Astrocyte (in vitro differentiated cells and primary cell): ENCODE data around the gene KCNQ4. TPM values are rescaled to one million over a fixed set of nuclear protein-coding genes. Genes with fewer than 3 reads are reported as not detected.

Experiments
- DNase-seq: peaks from one replicate; pipeline ENCODE4 v3.0.0-alpha.2; 2010; ENCODE audit warnings: low read depth
- FAIRE-seq: peaks from 2 replicates; lab custom pipeline; 2011; peaks lifted over from hg19 to GRCh38; lab: Jason Lieb, UNC
- H2AFZ ChIP-seq: 2 replicates; pipeline ENCODE4 v1.6.0; 2012; ENCODE audit warnings: low read depth, low read length, inconsistent platforms
- H3K27ac ChIP-seq: 2 replicates; pipeline ENCODE4 v1.5.1; 2011; ENCODE audit warnings: low read depth, low read length, inconsistent platforms
- H3K27me3 ChIP-seq: 2 replicates; pipeline ENCODE4 v1.6.0; 2011; ENCODE audit warnings: low read length, inconsistent platforms; ENCODE audit not compliant: insufficient read depth
- H3K36me3 ChIP-seq: 2 replicates; pipeline ENCODE4 v1.5.1; 2011; ENCODE audit warnings: low read length, inconsistent platforms; ENCODE audit not compliant: insufficient read depth
- H3K4me1 ChIP-seq: 2 replicates; pipeline ENCODE4 v1.5.1; 2011; ENCODE audit warnings: low read length, inconsistent platforms; ENCODE audit not compliant: insufficient read depth
- H3K4me2 ChIP-seq: 2 replicates; pipeline ENCODE4 v1.6.0; 2012; ENCODE audit warnings: low read length, inconsistent platforms
- H3K4me3 ChIP-seq: 2 replicates; pipeline ENCODE4 v1.5.1; 2011; ENCODE audit warnings: low read depth, mild to moderate bottlenecking, low read length, inconsistent platforms; ENCODE audit not compliant: insufficient read depth
- H3K79me2 ChIP-seq: 2 replicates; pipeline ENCODE4 v1.6.0; 2012; ENCODE audit warnings: mild to moderate bottlenecking, low read length, inconsistent platforms; ENCODE audit not compliant: insufficient read depth
- H3K9ac ChIP-seq: 2 replicates; pipeline ENCODE4 v1.6.0; 2012; ENCODE audit warnings: mild to moderate bottlenecking, low read length, inconsistent platforms
- H3K9me3 ChIP-seq: 2 replicates; pipeline ENCODE4 v1.5.1; 2012; ENCODE audit warnings: low read depth, mild to moderate bottlenecking, low read length, inconsistent platforms; ENCODE audit not compliant: insufficient read depth
- H4K20me1 ChIP-seq: 2 replicates; pipeline ENCODE4 v1.6.0; 2012; ENCODE audit warnings: low read length, inconsistent platforms; ENCODE audit not compliant: insufficient read depth
- H3K27ac Mint-ChIP-seq: one replicate; pipeline ENCODE4 v1.8.0; 2021; ENCODE audit warnings: mild to moderate bottlenecking, mixed read lengths; ENCODE audit not compliant: unreplicated experiment
- H3K27me3 Mint-ChIP-seq: one replicate; pipeline ENCODE4 v1.8.0; 2021; ENCODE audit warnings: low read depth, mixed read lengths; ENCODE audit not compliant: unreplicated experiment
- H3K36me3 Mint-ChIP-seq: one replicate; pipeline ENCODE4 v1.8.0; 2021; ENCODE audit warnings: low read depth, mixed read lengths; ENCODE audit not compliant: unreplicated experiment
- H3K4me1 Mint-ChIP-seq: one replicate; pipeline ENCODE4 v1.8.0; 2021; ENCODE audit warnings: low read depth, mixed read lengths; ENCODE audit not compliant: unreplicated experiment
- H3K4me3 Mint-ChIP-seq: one replicate; pipeline ENCODE4 v1.8.0; 2021; ENCODE audit warnings: mild to moderate bottlenecking, moderate library complexity, mixed read lengths; ENCODE audit not compliant: unreplicated experiment
- H3K9me3 Mint-ChIP-seq: one replicate; pipeline ENCODE4 v1.8.0; 2021; ENCODE audit warnings: mild to moderate bottlenecking, mixed read lengths; ENCODE audit not compliant: unreplicated experiment
- EZH2 ChIP-seq: IDR thresholded peaks from 2 replicates; pipeline ENCODE4 v1.6.1; 2012; ENCODE audit warnings: mild to moderate bottlenecking, low read length, inconsistent platforms; ENCODE audit not compliant: insufficient read depth
- total RNA-seq: library from RNA; stranded (reverse); gene quantifications from 2 replicates; pipeline ENCODE4 v1.2.1, GENCODE V29; 2021
- TF ChIP-seq, protein P1 (sequence below): IDR thresholded peaks from 2 replicates; pipeline ENCODE4 v1.5.1; 2011; ENCODE audit warnings: low read depth, mild to moderate bottlenecking, inconsistent platforms, low read length, moderate library complexity; ENCODE audit not compliant: insufficient read depth

Gene KCNQ4
- total RNA-seq, 1 donor from 2014 or later, result 0.89 TPM

DNA sequence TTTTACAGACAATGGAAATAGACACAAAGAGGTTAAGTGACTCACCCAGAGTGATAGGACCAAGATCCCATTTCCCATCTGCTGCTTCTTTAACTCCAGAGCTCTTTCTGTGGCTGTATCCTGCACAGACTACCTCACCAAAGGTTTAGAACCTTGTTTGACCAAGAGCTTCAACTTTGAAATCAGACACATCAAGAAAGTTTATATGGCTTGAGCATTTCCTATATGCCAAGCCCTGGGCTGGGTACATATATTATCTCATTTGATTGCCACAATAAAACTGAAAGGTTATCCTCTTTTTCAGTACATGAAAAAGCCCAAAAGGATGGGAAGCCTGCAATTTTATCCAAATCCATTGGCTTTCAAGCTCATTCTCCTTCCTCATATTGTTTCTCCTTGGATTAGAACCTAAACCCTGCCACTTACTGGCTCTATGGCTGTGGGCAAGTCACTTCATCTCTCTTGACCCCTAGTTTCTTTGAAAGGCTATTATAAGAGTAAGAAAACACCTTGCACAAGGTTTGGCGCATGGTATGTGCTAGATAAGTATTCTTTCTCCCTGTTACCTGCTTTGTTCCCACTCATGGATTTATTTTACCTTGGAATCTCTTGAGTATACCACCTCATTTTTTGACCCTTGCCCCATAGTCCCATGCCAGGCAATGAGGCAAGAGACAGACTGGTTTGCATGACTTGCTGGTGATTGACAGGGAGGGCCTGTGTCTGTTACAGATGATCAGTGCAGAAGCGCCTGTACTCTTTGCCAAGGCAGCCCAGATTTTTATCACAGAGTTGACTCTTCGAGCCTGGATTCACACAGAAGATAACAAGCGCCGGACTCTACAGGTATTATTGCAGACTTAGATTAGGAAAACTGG lies 34.5 kb upstream of the KCNQ4 start:
- H3K4me2 ChIP-seq, result no peak overlapping the region
- peaks cover 12% of the 10 kb centered on the region for H3K79me2 ChIP-seq
- Mint-ChIP-seq H3K36me3 (peaks cover 30% of the 10 kb centered on the region), H3K27me3 (no peaks in the 10 kb centered on the region), H3K4me3 (no peak overlapping the region), H3K4me1 (peaks cover 28% of the 10 kb centered on the region), H3K27ac (no peak overlapping the region), H3K9me3 (no peaks in the 10 kb centered on the region)
- no peak overlapping the region for H3K4me3 ChIP-seq
- no peak for FAIRE-seq
- TF ChIP-seq, protein P1, sequence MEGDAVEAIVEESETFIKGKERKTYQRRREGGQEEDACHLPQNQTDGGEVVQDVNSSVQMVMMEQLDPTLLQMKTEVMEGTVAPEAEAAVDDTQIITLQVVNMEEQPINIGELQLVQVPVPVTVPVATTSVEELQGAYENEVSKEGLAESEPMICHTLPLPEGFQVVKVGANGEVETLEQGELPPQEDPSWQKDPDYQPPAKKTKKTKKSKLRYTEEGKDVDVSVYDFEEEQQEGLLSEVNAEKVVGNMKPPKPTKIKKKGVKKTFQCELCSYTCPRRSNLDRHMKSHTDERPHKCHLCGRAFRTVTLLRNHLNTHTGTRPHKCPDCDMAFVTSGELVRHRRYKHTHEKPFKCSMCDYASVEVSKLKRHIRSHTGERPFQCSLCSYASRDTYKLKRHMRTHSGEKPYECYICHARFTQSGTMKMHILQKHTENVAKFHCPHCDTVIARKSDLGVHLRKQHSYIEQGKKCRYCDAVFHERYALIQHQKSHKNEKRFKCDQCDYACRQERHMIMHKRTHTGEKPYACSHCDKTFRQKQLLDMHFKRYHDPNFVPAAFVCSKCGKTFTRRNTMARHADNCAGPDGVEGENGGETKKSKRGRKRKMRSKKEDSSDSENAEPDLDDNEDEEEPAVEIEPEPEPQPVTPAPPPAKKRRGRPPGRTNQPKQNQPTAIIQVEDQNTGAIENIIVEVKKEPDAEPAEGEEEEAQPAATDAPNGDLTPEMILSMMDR, result no peak
- TF ChIP-seq EZH2, result no peak
- H3K9ac ChIP-seq, result no peak overlapping the region
- H3K4me1 ChIP-seq, result no peaks in the 10 kb centered on the region
- no peak for DNase-seq
- no peak overlapping the region for H2AFZ ChIP-seq
- no peaks in the 10 kb centered on the region for H3K9me3 ChIP-seq
- H3K27me3 ChIP-seq, result no peaks in the 10 kb centered on the region
- H4K20me1 ChIP-seq, result peaks cover 35% of the 10 kb centered on the region
- peaks cover 33% of the 10 kb centered on the region for H3K36me3 ChIP-seq
- no peak overlapping the region for H3K27ac ChIP-seq

DNA sequence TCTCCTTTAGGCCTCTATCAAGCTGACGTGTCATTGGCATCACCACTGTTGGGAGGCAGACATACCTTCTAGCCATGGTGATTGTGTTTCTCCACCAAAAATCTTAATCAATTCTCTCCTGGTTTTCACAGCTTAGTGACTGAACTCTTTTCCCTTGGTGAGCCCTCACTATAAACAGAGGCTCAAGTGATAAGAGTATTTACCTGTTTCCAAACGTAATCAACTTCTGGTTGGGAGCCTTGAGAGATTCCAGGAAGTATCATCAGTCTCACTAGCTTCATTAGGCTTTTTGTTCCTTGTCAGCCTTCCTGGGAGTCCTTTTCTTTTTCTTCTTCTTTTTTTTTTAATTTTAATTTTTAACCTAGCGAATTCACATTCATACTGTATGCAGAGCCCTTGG lies 33.8 kb upstream of the KCNQ4 start:
- H3K27me3 ChIP-seq, result no peaks in the 10 kb centered on the region
- no peak overlapping the region for H3K4me3 ChIP-seq
- no peaks in the 10 kb centered on the region for H3K4me1 ChIP-seq
- no peaks in the 10 kb centered on the region for H3K27me3 Mint-ChIP-seq
- peaks cover 6% of the 10 kb centered on the region for H3K79me2 ChIP-seq
- no peaks in the 10 kb centered on the region for H3K9me3 ChIP-seq
- no peak for DNase-seq
- no peak overlapping the region for H3K9ac ChIP-seq
- no peak overlapping the region for H2AFZ ChIP-seq
- TF ChIP-seq EZH2, result no peak
- TF ChIP-seq, protein P1, result no peak
- no peak overlapping the region for H3K27ac Mint-ChIP-seq
- H3K9me3 Mint-ChIP-seq, result no peaks in the 10 kb centered on the region
- peaks cover 32% of the 10 kb centered on the region for H3K36me3 Mint-ChIP-seq
- H3K36me3 ChIP-seq, result peaks cover 34% of the 10 kb centered on the region
- H4K20me1 ChIP-seq, result peaks cover 28% of the 10 kb centered on the region
- no peak for FAIRE-seq
- no peak overlapping the region for H3K27ac ChIP-seq
- no peak overlapping the region for H3K4me2 ChIP-seq
- H3K4me3 Mint-ChIP-seq, result no peak overlapping the region
- peaks cover 26% of the 10 kb centered on the region for H3K4me1 Mint-ChIP-seq

DNA sequence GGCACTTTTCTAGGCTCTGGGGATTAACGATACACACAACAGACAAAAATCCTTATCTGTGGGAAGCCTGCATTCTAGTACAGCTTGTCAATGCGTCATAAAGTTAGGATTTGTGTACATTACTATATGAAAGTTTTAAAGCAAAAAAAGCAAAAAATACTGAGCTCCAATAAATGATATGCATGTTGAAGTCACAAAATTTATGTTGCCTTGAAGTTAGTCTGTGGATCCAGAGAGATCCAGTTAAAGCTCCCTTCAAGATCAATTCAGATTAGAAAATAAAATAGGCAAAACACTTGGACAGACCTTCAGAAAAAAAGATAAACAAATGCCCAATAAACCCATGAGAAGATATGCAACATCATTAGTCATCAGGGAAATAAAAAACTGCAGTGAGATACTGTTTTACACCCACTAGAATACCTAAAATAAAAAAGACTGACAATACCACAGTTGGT lies 33.1 kb upstream of the KCNQ4 start:
- Mint-ChIP-seq H3K9me3 (no peaks in the 10 kb centered on the region), H3K4me1 (peaks cover 19% of the 10 kb centered on the region), H3K36me3 (peaks cover 30% of the 10 kb centered on the region), H3K27me3 (no peaks in the 10 kb centered on the region), H3K27ac (peak overlapping the region; percentile 44), H3K4me3 (no peak overlapping the region)
- H3K36me3 ChIP-seq, result peaks cover 40% of the 10 kb centered on the region
- no peak overlapping the region for H3K4me2 ChIP-seq
- DNase-seq (no peak), FAIRE-seq (no peak)
- H3K27me3 ChIP-seq, result no peaks in the 10 kb centered on the region
- no peak overlapping the region for H2AFZ ChIP-seq
- no peak overlapping the region for H3K27ac ChIP-seq
- TF ChIP-seq, protein P1, result no peak
- TF ChIP-seq EZH2, result no peak
- H3K4me3 ChIP-seq, result no peak overlapping the region
- H3K4me1 ChIP-seq, result no peaks in the 10 kb centered on the region
- H3K79me2 ChIP-seq, result peaks cover 2% of the 10 kb centered on the region
- no peak overlapping the region for H3K9ac ChIP-seq
- peaks cover 23% of the 10 kb centered on the region for H4K20me1 ChIP-seq
- no peaks in the 10 kb centered on the region for H3K9me3 ChIP-seq
